GM12872 (cell line): Measurements from ENCODE around the gene RNU6-8.

Experiments used
- CTCF ChIP-seq: IDR thresholded peaks from 3 replicates; pipeline ENCODE4 v1.5.1; 2011; ENCODE audit warnings: low read depth, mild to moderate bottlenecking, low read length, moderate library complexity; ENCODE audit not compliant: insufficient read depth

The RNU6-8 gene

GRCh38 chr14:32224737-32225377 is 21.8 kb upstream of the RNU6-8 start:
- peak; percentile 44; the same call in 2 of the 3 replicates for TF ChIP-seq CTCF

GRCh38 chr14:32217301-32217700 is 14.2 kb upstream of the RNU6-8 start:
- TF ChIP-seq CTCF, result no peak

DNA sequence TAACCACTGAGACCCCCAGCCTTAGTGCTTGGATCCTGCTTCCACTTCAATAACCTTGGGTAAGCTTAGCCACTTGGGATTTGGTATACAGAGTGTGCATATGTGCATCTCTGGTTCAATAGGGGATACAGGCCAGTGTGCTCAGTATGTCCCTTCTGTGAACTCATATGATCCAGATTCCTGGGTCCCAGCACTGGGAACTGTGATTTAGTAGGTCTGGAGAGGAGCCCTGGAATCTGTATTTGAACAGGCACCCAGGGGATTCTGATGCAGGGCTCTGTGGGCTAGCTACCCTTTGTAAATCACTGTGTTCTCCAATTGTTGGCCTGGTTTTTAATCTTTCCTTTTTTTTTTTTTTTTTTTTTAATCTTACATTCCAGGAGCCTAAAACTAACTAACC is 9.8 kb upstream of the RNU6-8 start:
- no peak for TF ChIP-seq CTCF

DNA sequence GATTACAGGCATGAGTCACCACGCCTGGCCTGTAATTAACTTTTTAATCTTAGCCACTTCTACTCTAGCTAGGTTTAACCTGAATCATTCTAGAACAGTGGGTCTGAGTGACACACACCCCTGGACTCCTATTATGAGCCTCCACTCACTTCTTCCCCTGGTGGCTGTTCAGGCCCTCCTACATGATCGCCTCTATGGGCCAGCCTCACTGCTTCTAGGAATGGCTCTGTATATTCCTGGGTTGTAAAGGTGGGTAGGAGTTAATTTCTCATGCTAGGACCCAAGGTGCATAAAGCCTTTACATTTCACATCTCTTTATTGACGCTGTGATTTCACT is 8.0 kb upstream of the RNU6-8 start:
- no peak for TF ChIP-seq CTCF

GRCh38 chr14:32209471-32209870 is 6.4 kb upstream of the RNU6-8 start:
- no peak for TF ChIP-seq CTCF

DNA sequence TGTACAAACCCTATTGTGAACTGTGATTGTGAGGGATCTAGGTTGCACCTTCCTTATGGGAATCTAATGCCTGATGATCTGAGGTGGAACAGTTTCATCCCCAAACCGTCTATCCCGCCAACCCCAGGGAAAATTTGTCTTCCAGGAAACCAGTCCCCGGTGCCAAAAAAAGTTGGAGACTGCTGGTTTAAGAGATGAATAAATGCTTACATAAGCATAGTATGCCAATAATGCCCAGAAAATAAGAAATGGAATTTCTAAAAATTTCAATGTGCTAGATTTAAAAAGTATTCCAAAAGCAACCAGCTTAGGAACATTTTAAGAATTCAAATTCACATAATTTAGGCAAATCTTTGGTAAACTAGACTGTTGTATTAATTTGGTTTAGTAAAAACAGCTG is 5.4 kb upstream of the RNU6-8 start:
- no peak for TF ChIP-seq CTCF

GRCh38 chr14:32206552-32206951 is 3.5 kb upstream of the RNU6-8 start:
- no peak for TF ChIP-seq CTCF

- 0 out of 3 replicates have a peak, but pooled peaks have one; percentile 8 for TF ChIP-seq CTCF
Observed at GRCh38 chr14:32205984-32206383, 2.9 kb upstream of the RNU6-8 start.
